T-cell (primary cell): ENCODE data around the gene STXBP1. TPM values are rescaled to one million over a fixed set of nuclear protein-coding genes. Genes with fewer than 3 reads are reported as not detected.

Experiments
- ATAC-seq, 4 experiments: fragments of 200-7000 bp in 3 of 4; fragments of 150-1000 bp in 1 of 4; cut with Tn5 transposase; replicated peaks in 1 of 4; 1 replicate in 3 of 4; 2 replicates in 1 of 4; pipeline ENCODE4 v1.10.0; 2021; ENCODE audit warnings: moderate library complexity in 3 of 4, mild to moderate bottlenecking in 2 of 4, moderate number of reproducible peaks in 1 of 4
- CTCF ChIA-PET, 2 donors: fragments of 300-600 bp; sonication (Branson Sonifier 250); formaldehyde crosslinking; loops; one replicate each; lab custom pipeline; 2022; ENCODE audit warnings: antibody characterized with exemption in 2 of 2; lab: Charles Lee
- POLR2A ChIA-PET, 2 donors: fragments of 300-600 bp; sonication (Branson Sonifier 250); formaldehyde crosslinking; loops; one replicate each; lab custom pipeline; 2022; ENCODE audit warnings: antibody characterized with exemption in 2 of 2; lab: Charles Lee
- DNase-seq, 35 experiments: peaks; one replicate each; pipeline versions ENCODE4 v3.0.0 to v3.0.0-alpha.2; 2013 to 2023
- H3K27ac ChIP-seq: one replicate; pipeline ENCODE4 v1.5.1; 2013; ENCODE audit warnings: low read length
- H3K27me3 ChIP-seq, 2 experiments: replicated peaks in 1 of 2; 1 replicate in 1 of 2; 2 replicates in 1 of 2; pipeline versions ENCODE4 v1.6.1 to v1.7.0; 2013; ENCODE audit warnings: low read length in 1 of 2, mixed read lengths in 1 of 2; ENCODE audit not compliant: control insufficient read depth in 2 of 2, insufficient read depth in 2 of 2; ENCODE audit errors: extremely low read depth in 1 of 2
- H3K36me3 ChIP-seq, 2 donors: 1 replicate in 1 of 2; 2 replicates in 1 of 2; pipeline versions ENCODE4 v1.6.1 to v1.7.0; 2013; ENCODE audit warnings: low read length in 1 of 2; ENCODE audit not compliant: control insufficient read depth in 2 of 2, insufficient read depth in 1 of 2; ENCODE audit errors: extremely low read depth in 1 of 2
- H3K4me1 ChIP-seq, 2 experiments: 1 replicate in 1 of 2; 2 replicates in 1 of 2; pipeline versions ENCODE4 v1.6.1 to v1.7.0; 2013; ENCODE audit warnings: low read length in 2 of 2, mixed read lengths in 1 of 2; ENCODE audit not compliant: insufficient read depth in 2 of 2, control insufficient read depth in 1 of 2; ENCODE audit errors: extremely low read depth in 1 of 2
- H3K4me3 ChIP-seq, 2 donors: 1 replicate in 1 of 2; 2 replicates in 1 of 2; pipeline versions ENCODE4 v1.5.1 to v1.7.0; 2013; ENCODE audit warnings: mild to moderate bottlenecking in 2 of 2, low read length in 1 of 2, moderate library complexity in 1 of 2; ENCODE audit not compliant: control insufficient read depth in 1 of 2; ENCODE audit errors: extremely low read depth in 1 of 2
- H3K9me3 ChIP-seq: 2 replicates; pipeline ENCODE4 v1.7.0; 2013
- H3K27ac Mint-ChIP-seq, 2 donors: one replicate each; pipeline ENCODE4 v1.8.0; 2020 to 2021; ENCODE audit warnings: mild to moderate bottlenecking in 2 of 2, mixed read lengths in 2 of 2
- H3K27me3 Mint-ChIP-seq, 2 donors: one replicate each; pipeline ENCODE4 v1.8.0; 2021 to 2022; ENCODE audit warnings: mixed read lengths in 2 of 2
- H3K36me3 Mint-ChIP-seq: one replicate; pipeline ENCODE4 v1.8.0; 2021; ENCODE audit warnings: mixed read lengths
- H3K4me1 Mint-ChIP-seq, 3 donors: one replicate each; pipeline ENCODE4 v1.8.0; 2020 to 2022; ENCODE audit warnings: mixed read lengths in 3 of 3, mild to moderate bottlenecking in 1 of 3
- H3K4me3 Mint-ChIP-seq, 3 donors: one replicate each; pipeline ENCODE4 v1.8.0; 2020 to 2022; ENCODE audit warnings: mild to moderate bottlenecking in 3 of 3, mixed read lengths in 3 of 3, moderate library complexity in 3 of 3
- H3K9me3 Mint-ChIP-seq, 3 donors: one replicate each; pipeline ENCODE4 v1.8.0; 2020 to 2022; ENCODE audit warnings: mixed read lengths in 3 of 3
- WGBS: methylation state at CpG from one replicate; pipeline ENCODE4 v1.1.5; 2013; ENCODE audit warnings: missing lambda C conversion rate; ENCODE audit not compliant: insufficient coverage; 5-methylcytosine and 5-hydroxymethylcytosine counted together
- total RNA-seq, 35 experiments: library from RNA in 6 of 35; stranded (reverse) in 6 of 35; fragments of 120-200 nt in 1 of 35; gene quantifications; one replicate each; pipeline versions ENCODE4 v1.2.1 to v1.2.4 and lab custom pipeline; 2013 to 2026

Gene STXBP1
- total RNA-seq, 5 donors from 2014 or later (not counting 1 experiment from before 2014, with no cell fraction given) = 3.8 to 18.2 (median 17.3) TPM

DNA sequence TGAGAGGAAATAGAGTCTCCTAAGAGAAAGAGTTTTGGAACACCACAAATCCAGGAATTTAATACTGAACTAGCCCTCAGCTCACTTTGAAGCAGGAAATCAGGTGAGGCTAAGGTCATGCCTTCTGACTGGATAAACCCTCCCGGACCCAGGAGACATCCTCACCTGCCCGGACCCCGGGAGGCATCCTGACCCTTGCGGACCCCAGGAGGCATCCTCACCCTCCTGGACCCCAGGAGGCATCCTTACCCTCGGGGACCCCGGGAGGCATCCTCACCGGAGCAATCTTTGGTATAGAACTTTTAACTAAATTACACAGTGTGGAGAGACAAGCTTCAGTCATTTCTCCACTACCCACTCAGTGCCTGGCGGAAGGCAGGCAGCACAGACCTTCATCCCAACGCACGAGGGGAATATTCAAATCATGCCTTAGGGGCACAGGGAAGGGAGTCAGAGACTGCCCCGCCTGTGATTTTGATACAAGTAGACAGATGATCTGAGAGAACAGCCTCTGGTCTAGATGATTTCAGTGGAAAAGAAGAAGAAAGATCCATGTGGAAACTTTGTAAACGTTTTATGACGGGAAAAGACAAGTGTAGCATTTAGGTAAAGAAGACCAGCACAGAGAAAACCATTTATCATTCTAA lies 21.3 kb downstream of the STXBP1 start:
- Histone ChIP-seq H3K36me3 (no peaks in the 10 kb centered on the region), H3K9me3 (no peaks in the 10 kb centered on the region), H3K27me3 (no peaks in the 10 kb centered on the region), H3K27ac (no peak overlapping the region), H3K4me1 (peaks cover 0 to 7% of the 10 kb centered on the region in 2 experiments), H3K4me3 (no peak overlapping the region)
- WGBS = 83% methylated on average over 6 of the region's 13 CpGs
- Mint-ChIP-seq H3K27me3 (no peaks in the 10 kb centered on the region), H3K9me3 (no peaks in the 10 kb centered on the region), H3K4me1 (peaks cover 12 to 24% (median 16%) of the 10 kb centered on the region in 3 donors), H3K4me3 (no peak overlapping the region), H3K27ac (no peak overlapping the region), H3K36me3 (no peaks in the 10 kb centered on the region)
- ATAC-seq (no peak), DNase-seq (no peak)
- CTCF ChIA-PET = interaction anchor here in 1 of 2 donors (0.6 kb wide), 1 partner anchor 1359 kb away, joined by 5 read pairs; no protein-coding TSS in a partner anchor
- POLR2A ChIA-PET = no interaction called here

DNA sequence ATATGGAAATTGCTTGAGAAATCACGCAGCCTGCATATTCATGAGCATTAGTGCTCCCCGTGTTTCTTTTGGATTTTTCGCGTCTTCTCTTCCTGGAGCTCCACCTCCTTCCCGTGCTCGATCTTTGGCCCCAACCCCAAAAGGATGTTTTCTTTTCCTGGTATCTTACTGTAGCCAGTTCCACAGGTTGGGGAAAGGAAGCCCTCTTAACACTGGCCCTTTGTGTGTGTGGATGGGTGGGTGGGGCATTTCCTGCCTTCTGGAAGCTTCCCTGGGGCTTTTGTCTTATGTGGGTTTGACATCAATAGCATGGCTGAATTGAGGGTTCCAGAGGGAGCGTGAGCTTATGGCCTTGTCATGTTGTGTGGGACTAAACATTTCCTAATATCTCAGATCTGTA lies 21.9 kb downstream of the STXBP1 start:
- WGBS = 75% methylated on average over 2 of the region's 7 CpGs

DNA sequence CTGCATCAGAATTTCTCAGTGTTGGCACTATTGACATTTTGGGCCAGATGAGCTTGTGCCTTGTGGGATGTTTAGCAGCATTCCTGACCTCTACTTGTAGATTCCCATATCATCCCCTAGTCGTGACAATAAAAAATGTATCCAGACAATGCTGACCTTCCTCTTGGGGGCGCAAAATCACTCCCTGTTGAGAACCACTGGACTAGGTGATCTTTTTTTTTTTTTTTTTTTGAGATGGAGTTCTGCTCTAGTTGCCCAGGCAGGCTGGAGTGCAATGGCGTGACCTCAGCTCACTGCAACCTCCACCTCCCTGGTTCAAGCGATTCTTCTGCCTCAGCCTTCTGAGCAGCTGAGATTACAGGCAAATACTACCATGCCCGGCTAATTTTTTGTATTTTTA lies 22.6 kb downstream of the STXBP1 start:
- ChIA-PET POLR2A (interaction anchor here in 1 of 2 donors (0.6 kb wide), 1 partner anchor 184 kb away, joined by 3 read pairs; no protein-coding TSS in a partner anchor), CTCF (no interaction called here)
- Histone ChIP-seq H3K9me3 (no peaks in the 10 kb centered on the region), H3K4me1 (peaks cover 0 to 7% of the 10 kb centered on the region in 2 experiments), H3K36me3 (no peaks in the 10 kb centered on the region), H3K27me3 (no peaks in the 10 kb centered on the region), H3K4me3 (no peak overlapping the region), H3K27ac (no peak overlapping the region)
- WGBS = no CpG with 5 or more reads among the region's 5 CpGs
- Mint-ChIP-seq H3K27ac (no peak overlapping the region), H3K27me3 (no peaks in the 10 kb centered on the region), H3K4me3 (no peak overlapping the region), H3K9me3 (no peaks in the 10 kb centered on the region), H3K4me1 (peaks cover 12 to 18% (median 16%) of the 10 kb centered on the region in 3 donors), H3K36me3 (no peaks in the 10 kb centered on the region)
- no peak for DNase-seq
- ATAC-seq = no peak

More for the DNA sequence above, 21.9 kb downstream of the STXBP1 start:
- H3K36me3 ChIP-seq = no peaks in the 10 kb centered on the region
- Mint-ChIP-seq H3K36me3 (no peaks in the 10 kb centered on the region), H3K4me1 (peaks cover 12 to 24% (median 16%) of the 10 kb centered on the region in 3 donors), H3K9me3 (no peaks in the 10 kb centered on the region), H3K27ac (no peak overlapping the region), H3K4me3 (no peak overlapping the region), H3K27me3 (no peaks in the 10 kb centered on the region)
- ChIA-PET CTCF (interaction anchor here in 1 of 2 donors (0.6 kb wide), 1 partner anchor 1358 kb away, joined by 5 read pairs; no protein-coding TSS in a partner anchor), POLR2A (interaction anchor here in 1 of 2 donors (0.6 kb wide), 1 partner anchor 183 kb away, joined by 3 read pairs; no protein-coding TSS in a partner anchor)
- H3K27me3 ChIP-seq = no peaks in the 10 kb centered on the region
- DNase-seq = no peak
- no peak overlapping the region for H3K4me3 ChIP-seq
- H3K9me3 ChIP-seq = no peaks in the 10 kb centered on the region
- H3K4me1 ChIP-seq = peaks cover 0 to 7% of the 10 kb centered on the region in 2 experiments
- no peak overlapping the region for H3K27ac ChIP-seq
- ATAC-seq = no peak

DNA sequence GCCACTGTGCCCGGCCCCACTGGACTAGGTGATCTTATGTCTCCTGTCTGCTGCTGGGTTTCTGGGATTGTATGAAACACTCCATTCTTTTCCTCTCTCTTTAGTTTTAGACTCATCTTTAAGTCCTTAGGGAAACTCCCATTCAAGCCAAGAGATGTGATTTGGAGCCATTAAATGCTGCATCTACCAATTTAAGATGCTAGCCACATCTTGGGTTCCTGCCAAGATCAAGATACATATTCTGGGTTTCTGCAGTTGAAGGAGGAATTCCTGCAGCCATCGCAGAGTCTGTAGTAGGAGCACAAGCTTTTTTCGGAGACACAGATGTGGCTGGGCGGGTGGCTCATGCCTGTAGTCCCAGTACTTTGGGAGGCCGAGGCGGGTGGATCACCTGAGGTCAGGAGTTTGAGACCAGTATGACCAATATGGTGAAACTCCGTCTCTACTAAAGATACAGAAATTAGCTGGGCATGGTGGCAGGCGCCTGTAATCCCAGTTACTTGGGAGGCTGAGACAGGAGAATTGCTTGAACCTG lies 23.2 kb downstream of the STXBP1 start:
- 98% methylated on average over 7 of the region's 8 CpGs for WGBS
- Histone ChIP-seq H3K27ac (no peak overlapping the region), H3K4me3 (no peak overlapping the region), H3K4me1 (peaks cover 0 to 7% of the 10 kb centered on the region in 2 experiments), H3K27me3 (no peaks in the 10 kb centered on the region), H3K9me3 (no peaks in the 10 kb centered on the region), H3K36me3 (no peaks in the 10 kb centered on the region)
- POLR2A ChIA-PET = no interaction called here
- ATAC-seq (no peak), DNase-seq (no peak)
- Mint-ChIP-seq H3K36me3 (no peaks in the 10 kb centered on the region), H3K9me3 (no peaks in the 10 kb centered on the region), H3K4me3 (no peak overlapping the region), H3K27me3 (no peaks in the 10 kb centered on the region), H3K27ac (no peak overlapping the region), H3K4me1 (peaks cover 12 to 17% (median 16%) of the 10 kb centered on the region in 3 donors)
- CTCF ChIA-PET = no interaction called here

DNA sequence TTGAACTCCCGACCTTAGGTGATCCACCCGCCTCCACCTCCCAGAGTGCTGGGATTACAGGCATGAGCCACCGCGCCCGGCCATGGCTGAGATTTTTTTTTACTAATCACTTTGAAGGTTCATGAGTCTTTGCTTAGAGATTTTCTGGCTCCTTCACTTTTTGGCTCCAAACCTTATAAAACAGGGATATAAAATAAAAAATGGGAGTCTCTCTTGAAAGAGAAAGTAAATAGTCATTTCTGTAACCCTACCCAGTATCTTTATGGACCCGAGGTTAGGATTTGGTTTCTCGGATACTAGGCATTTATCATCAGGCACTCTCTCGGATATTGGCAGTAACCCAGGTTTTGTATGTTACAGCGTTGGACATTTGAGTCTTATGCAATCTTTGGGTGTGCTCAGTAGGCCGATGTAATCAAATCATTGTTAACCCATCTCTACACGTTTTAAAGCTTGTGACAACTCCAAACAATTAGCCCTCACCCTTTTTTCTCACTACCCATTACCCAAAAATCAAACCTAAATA lies 25.3 kb downstream of the STXBP1 start:
- Histone ChIP-seq H3K27ac (no peak overlapping the region), H3K4me3 (no peak overlapping the region), H3K4me1 (peaks cover 0 to 7% of the 10 kb centered on the region in 2 experiments), H3K36me3 (no peaks in the 10 kb centered on the region), H3K9me3 (no peaks in the 10 kb centered on the region), H3K27me3 (peaks cover 0 to 2% of the 10 kb centered on the region in 2 experiments)
- DNase-seq = no peak
- H3K4me3 Mint-ChIP-seq = no peak overlapping the region
- H3K27me3 Mint-ChIP-seq = no peaks in the 10 kb centered on the region
- no peaks in the 10 kb centered on the region for H3K9me3 Mint-ChIP-seq
- WGBS = 92% methylated on average over 5 of the region's 11 CpGs
- H3K27ac Mint-ChIP-seq = no peak overlapping the region
- ChIA-PET POLR2A (no interaction called here), CTCF (no interaction called here)
- peaks cover 12 to 17% (median 16%) of the 10 kb centered on the region in 3 donors for H3K4me1 Mint-ChIP-seq
- no peak for ATAC-seq
- no peaks in the 10 kb centered on the region for H3K36me3 Mint-ChIP-seq

DNA sequence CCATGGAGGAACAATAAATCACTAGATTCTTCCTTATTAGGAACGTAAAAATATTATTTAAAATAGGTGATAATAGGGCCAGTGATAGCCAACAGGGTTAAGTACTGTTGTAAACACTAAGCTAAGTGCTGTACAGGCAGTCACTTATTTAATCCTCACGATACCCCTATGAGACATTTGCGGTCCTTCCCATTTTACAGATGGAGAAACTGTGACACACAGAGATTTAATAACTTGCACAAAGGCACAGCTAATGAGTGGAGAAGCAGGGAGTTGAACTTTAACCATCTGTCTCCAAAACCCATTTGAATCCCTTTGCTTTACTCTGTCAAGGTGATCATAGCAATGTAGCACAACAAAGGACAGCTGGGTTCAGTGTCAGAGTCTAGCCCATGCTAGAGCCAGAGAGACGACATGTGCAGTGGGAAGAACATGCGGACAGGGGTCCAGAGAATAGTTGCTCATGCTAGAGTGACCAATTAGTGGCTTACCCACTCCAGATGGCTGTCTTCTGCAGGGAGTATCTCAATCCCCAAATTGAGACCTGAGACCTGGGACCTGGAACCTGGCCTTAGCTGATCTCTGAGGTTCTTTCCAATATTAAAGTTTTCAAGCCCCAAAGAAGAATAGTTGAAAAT lies 28.9 kb downstream of the STXBP1 start:
- H3K36me3 ChIP-seq = no peaks in the 10 kb centered on the region
- H3K9me3 ChIP-seq = no peaks in the 10 kb centered on the region
- peaks cover 2 to 10% of the 10 kb centered on the region in 2 experiments for H3K27me3 ChIP-seq
- ChIA-PET CTCF (no interaction called here), POLR2A (no interaction called here)
- Mint-ChIP-seq H3K9me3 (no peaks in the 10 kb centered on the region), H3K4me1 (no peaks in the 10 kb centered on the region), H3K27me3 (peaks cover 0 to 2% of the 10 kb centered on the region in 2 donors), H3K27ac (no peak overlapping the region), H3K4me3 (no peak overlapping the region), H3K36me3 (no peaks in the 10 kb centered on the region)
- WGBS = 83% methylated on average over 2 of the region's 5 CpGs
- H3K4me3 ChIP-seq = no peak overlapping the region
- no peaks in the 10 kb centered on the region for H3K4me1 ChIP-seq
- ATAC-seq (no peak), DNase-seq (no peak)
- H3K27ac ChIP-seq = no peak overlapping the region
